Upper lobe of right lung (tissue), 1 donor: ENCODE results near the gene ZNF652. TPM values are rescaled to one million over a fixed set of nuclear protein-coding genes. Genes with fewer than 3 reads are reported as not detected.
A peak's percentile ranks its signal among the peaks of the same experiment; 100 is the strongest.

Experiments used
- ATAC-seq: fragments of 200-7000 bp; cut with Tn5 transposase; one replicate; pipeline ENCODE4 v1.9.1; 2020; ENCODE audit warnings: mild to moderate bottlenecking, moderate library complexity
- DNase-seq: peaks from one replicate; pipeline ENCODE4 v3.0.0-alpha.2; 2020
- H3K27ac ChIP-seq: fragments of 200-600 bp; one replicate; pipeline ENCODE4 v1.8.0; 2022
- H3K27me3 ChIP-seq: fragments of 200-600 bp; one replicate; pipeline ENCODE4 v1.8.0; 2022; ENCODE audit warnings: mild to moderate bottlenecking
- H3K36me3 ChIP-seq: fragments of 200-600 bp; one replicate; pipeline ENCODE4 v1.8.0; 2022
- H3K4me1 ChIP-seq: fragments of 200-600 bp; one replicate; pipeline ENCODE4 v1.8.0; 2022
- H3K4me3 ChIP-seq: fragments of 200-600 bp; one replicate; pipeline ENCODE4 v1.8.0; 2022; ENCODE audit warnings: mild to moderate bottlenecking
- H3K9me3 ChIP-seq: fragments of 200-600 bp; one replicate; pipeline ENCODE4 v1.8.0; 2022
- intact Hi-C: fragments of 100-400 bp; cut with DNase I; formaldehyde crosslinking; loops from one replicate; pipeline ENCODE4 v1.11.0; 2022
- total RNA-seq: library from RNA; stranded (reverse); fragmentation: NEBNext Ultra II Directional; extraction: Animal tissue kit (Norgen Biotek cat#: 25700); gene quantifications from one replicate; pipeline ENCODE4 v1.2.1, GENCODE V29; 2021
- TF ChIP-seq, protein P1 (sequence below): fragments of 200-600 bp; IDR thresholded peaks from one replicate; pipeline ENCODE4 v1.8.0; 2022; ENCODE audit warnings: antibody characterized with exemption
- donor health status: DM: no; HTN: yes; CAD: no; lungs with severe emphysema.

The ZNF652 gene
- total RNA-seq, 1 donor from 2014 or later: 49.8 TPM

DNA sequence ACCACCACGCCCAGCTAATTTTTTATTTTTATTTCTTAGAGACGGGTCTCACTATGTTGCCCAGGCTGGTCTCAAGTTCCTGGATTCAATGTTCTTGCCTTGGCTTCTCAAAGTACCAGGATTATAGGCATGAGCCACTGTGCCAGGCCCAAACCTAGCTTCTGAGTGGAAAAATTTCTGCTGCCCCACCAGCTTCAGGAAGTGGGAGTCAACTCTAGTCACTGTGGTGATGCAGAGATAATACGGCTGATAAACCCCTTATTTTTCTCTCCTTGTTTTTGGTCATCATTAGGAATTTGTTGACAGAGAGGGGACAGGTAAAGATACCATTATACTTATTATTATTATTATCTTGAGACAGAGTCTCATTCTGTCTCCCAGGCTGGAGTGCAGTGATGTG, 103.7 kb downstream of the ZNF652 start:
- no peaks in the 10 kb centered on the region for H3K36me3 ChIP-seq
- H3K27me3 ChIP-seq: no peaks in the 10 kb centered on the region
- H3K9me3 ChIP-seq: no peaks in the 10 kb centered on the region
- ATAC-seq: no peak
- DNase-seq: no peak
- intact Hi-C loops: no loop called here
- TF ChIP-seq, protein P1, sequence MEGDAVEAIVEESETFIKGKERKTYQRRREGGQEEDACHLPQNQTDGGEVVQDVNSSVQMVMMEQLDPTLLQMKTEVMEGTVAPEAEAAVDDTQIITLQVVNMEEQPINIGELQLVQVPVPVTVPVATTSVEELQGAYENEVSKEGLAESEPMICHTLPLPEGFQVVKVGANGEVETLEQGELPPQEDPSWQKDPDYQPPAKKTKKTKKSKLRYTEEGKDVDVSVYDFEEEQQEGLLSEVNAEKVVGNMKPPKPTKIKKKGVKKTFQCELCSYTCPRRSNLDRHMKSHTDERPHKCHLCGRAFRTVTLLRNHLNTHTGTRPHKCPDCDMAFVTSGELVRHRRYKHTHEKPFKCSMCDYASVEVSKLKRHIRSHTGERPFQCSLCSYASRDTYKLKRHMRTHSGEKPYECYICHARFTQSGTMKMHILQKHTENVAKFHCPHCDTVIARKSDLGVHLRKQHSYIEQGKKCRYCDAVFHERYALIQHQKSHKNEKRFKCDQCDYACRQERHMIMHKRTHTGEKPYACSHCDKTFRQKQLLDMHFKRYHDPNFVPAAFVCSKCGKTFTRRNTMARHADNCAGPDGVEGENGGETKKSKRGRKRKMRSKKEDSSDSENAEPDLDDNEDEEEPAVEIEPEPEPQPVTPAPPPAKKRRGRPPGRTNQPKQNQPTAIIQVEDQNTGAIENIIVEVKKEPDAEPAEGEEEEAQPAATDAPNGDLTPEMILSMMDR: no peak
- peaks cover 5% of the 10 kb centered on the region for H3K4me1 ChIP-seq
- H3K4me3 ChIP-seq: no peak overlapping the region
- no peak overlapping the region for H3K27ac ChIP-seq

DNA sequence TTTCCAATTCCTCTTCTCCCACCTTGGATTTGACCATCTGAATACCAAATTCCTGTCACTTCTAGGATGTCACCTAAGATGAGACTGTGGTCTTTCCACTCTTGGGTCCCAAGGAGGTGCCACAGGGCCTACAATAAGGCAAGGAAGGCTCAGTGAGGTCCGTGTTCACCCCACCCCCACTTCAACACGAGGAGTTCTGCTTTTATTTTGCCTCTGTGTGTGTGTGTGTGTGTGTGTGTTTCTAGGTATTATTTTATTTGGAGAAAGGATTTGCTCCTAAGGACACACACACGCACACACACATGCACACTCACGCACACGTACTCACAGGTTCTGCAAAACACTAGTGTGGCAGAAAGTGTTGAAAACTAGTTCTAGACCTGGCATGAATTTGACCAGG, 106.9 kb downstream of the ZNF652 start:
- Histone ChIP-seq H3K4me1 (no peaks in the 10 kb centered on the region), H3K9me3 (no peaks in the 10 kb centered on the region), H3K27ac (no peak overlapping the region), H3K4me3 (no peak overlapping the region), H3K36me3 (no peaks in the 10 kb centered on the region), H3K27me3 (no peaks in the 10 kb centered on the region)
- no peak for ATAC-seq
- DNase-seq: no peak
- TF ChIP-seq, protein P1: no peak
- intact Hi-C loops: no loop called here

DNA sequence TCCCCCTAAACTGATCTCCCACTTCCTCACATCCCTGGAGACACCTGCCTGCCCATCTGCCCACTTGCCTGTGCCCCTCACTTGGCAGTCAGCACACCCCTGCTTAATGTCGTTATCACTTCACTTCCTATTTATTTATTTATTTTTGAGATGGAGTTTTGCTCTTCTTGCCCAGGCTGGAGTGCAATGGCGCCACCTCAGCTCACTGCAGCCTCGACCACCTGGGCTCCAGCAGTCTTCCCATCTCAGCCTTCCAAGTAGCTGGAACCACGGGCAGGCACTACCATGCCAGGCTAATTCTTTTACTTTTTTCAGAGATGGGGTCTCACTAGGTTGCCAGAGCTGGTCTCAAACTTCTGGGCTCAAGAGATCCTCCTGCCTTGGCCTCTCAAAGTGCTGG, 108.0 kb downstream of the ZNF652 start:
- Histone ChIP-seq H3K27me3 (peaks cover 4% of the 10 kb centered on the region), H3K4me3 (no peak overlapping the region), H3K36me3 (no peaks in the 10 kb centered on the region), H3K27ac (no peak overlapping the region), H3K9me3 (no peaks in the 10 kb centered on the region), H3K4me1 (no peaks in the 10 kb centered on the region)
- TF ChIP-seq, protein P1: no peak
- DNase-seq (no peak), ATAC-seq (no peak)
- intact Hi-C loops: no loop called here

DNA sequence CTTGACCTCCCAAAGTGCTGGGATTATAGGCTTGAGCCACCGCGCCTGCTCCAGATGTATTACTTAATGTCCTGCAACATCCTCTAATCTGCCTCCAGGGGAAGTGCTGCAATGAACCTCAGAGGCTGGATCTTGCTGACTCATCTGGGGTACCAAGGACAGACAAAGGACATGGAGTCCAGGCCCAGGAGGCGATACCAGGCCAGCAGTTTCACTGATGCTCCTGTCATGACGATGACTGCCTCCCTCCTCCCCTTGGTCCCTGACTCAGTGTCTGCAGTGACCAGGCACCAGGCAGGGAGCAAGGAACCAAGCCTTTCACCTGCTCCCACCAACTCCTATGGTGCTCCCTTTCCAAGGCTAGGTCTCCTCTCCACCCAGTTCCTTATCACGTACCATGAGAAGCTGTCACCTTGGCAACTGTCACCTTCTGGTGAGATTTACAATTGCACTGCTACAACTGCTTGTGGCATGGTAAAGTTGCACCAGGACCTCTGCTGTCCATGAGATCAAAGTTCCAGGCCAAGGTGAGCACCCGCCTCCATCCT, 109.8 kb downstream of the ZNF652 start:
- DNase-seq (peak; percentile 67), ATAC-seq (peak; percentile 86)
- Histone ChIP-seq H3K4me1 (no peaks in the 10 kb centered on the region), H3K27ac (no peak overlapping the region), H3K27me3 (peaks cover 4% of the 10 kb centered on the region), H3K9me3 (no peaks in the 10 kb centered on the region), H3K4me3 (no peak overlapping the region), H3K36me3 (no peaks in the 10 kb centered on the region)
- intact Hi-C loops: no loop called here
- TF ChIP-seq, protein P1: no peak

DNA sequence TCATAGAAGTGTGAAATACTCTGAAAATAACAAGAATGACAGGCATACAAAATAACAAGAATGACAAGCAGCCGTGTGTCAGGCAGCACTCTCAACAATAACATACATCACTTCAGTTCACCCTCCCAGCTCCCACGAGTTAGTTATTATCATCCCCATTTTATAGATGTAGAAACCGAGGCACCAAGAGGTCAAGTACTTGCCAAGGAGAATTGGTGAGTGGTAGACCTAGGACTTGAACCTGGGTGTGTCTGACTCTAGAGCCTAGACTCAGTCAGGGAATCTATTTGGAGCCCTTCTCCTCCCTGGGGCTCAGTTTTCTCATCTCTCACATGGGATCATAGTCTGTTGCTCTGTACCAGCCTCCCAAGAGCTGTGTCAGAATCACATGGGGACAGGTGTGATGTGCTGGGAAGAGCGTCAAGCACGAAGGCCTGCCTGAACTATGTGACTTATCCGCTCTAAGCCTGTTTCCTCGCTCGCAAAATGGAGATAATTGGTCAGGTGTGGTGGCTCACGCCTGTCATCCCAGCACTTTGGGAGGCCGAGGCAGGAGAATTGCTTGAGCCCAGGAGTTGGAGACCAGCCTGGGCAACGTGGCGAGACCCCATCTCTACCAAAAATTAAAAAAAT, 112.0 kb downstream of the ZNF652 start:
- ATAC-seq (no peak), DNase-seq (no peak)
- Histone ChIP-seq H3K4me3 (no peak overlapping the region), H3K27ac (no peak overlapping the region), H3K36me3 (no peaks in the 10 kb centered on the region), H3K4me1 (no peaks in the 10 kb centered on the region), H3K9me3 (no peaks in the 10 kb centered on the region), H3K27me3 (peaks cover 4% of the 10 kb centered on the region)
- TF ChIP-seq, protein P1: no peak
- intact Hi-C loops: no loop called here
